Activated CD4-positive, alpha-beta T cell treated with anti-CD3 and anti-CD28 coated beads, Interleukin-2, Interleukin-4, amounts not matched to agents 100 ng/mL and 50 ng/mL, durations not matched to agents 16 hours and 8 hours (primary cell): ENCODE results near the gene PRDM7.
A peak's percentile ranks its signal among the peaks of the same experiment; 100 is the strongest.
"Not testable (repeated sequence)": the region's sequence is repeated elsewhere in the genome, so short reads cannot be mapped to it uniquely, and the experiment has no call there.

Source experiments
- DNase-seq: peaks from one replicate; pipeline ENCODE4 v3.0.0-alpha.2; 2020; ENCODE audit warnings: low spot score

Gene PRDM7

GRCh38 chr16:90077240-90077756 is at the start of gene PRDM7:
Gene PRDM7, minus strand, starts transcription at chr16:90077331. Its CDS starts 1,421 bp downstream, at chr16:90075910.
- peak; percentile 98 for DNase-seq

- DNase-seq = not testable (repeated sequence)
Observed at GRCh38 chr16:90121846-90122245, 44.7 kb upstream of the PRDM7 start.

- DNase-seq = not testable (repeated sequence)
Observed at GRCh38 chr16:90107617-90108016, 30.5 kb upstream of the PRDM7 start.

GRCh38 chr16:90107060-90107459 is 29.9 kb upstream of the PRDM7 start:
- not testable (repeated sequence) for DNase-seq

GRCh38 chr16:90106271-90106670 is 29.1 kb upstream of the PRDM7 start:
- DNase-seq = peak; percentile 77

- DNase-seq = not testable (repeated sequence)
Observed at GRCh38 chr16:90104725-90105124, 27.6 kb upstream of the PRDM7 start.

- not testable (repeated sequence) for DNase-seq
Observed at GRCh38 chr16:90102086-90102884, 25.2 kb upstream of the PRDM7 start.

- DNase-seq = not testable (repeated sequence)
Observed at GRCh38 chr16:90101332-90101731, 24.2 kb upstream of the PRDM7 start.

- not testable (repeated sequence) for DNase-seq
Observed at GRCh38 chr16:90100790-90101189, 23.7 kb upstream of the PRDM7 start.

GRCh38 chr16:90100229-90100628 is 23.1 kb upstream of the PRDM7 start:
- DNase-seq = not testable (repeated sequence)

GRCh38 chr16:90098936-90099335 is 21.8 kb upstream of the PRDM7 start:
- not testable (repeated sequence) for DNase-seq

- not testable (repeated sequence) for DNase-seq
Observed at GRCh38 chr16:90097010-90097684, 20.0 kb upstream of the PRDM7 start.

GRCh38 chr16:90094791-90095190 is 17.7 kb upstream of the PRDM7 start:
- not testable (repeated sequence) for DNase-seq

- not testable (repeated sequence) for DNase-seq
Observed at GRCh38 chr16:90094296-90094695, 17.2 kb upstream of the PRDM7 start.

- DNase-seq = not testable (repeated sequence)
Observed at GRCh38 chr16:90093799-90094198, 16.7 kb upstream of the PRDM7 start.

- not testable (repeated sequence) for DNase-seq
Observed at GRCh38 chr16:90092781-90093180, 15.7 kb upstream of the PRDM7 start.

- DNase-seq = no peak
Observed at GRCh38 chr16:90084215-90084950, 7.3 kb upstream of the PRDM7 start.

GRCh38 chr16:90083139-90083538 is 6.0 kb upstream of the PRDM7 start:
- DNase-seq = peak; percentile 15

GRCh38 chr16:90081606-90081970 is 4.5 kb upstream of the PRDM7 start:
- no peak for DNase-seq

GRCh38 chr16:90078579-90078895 is 1.4 kb upstream of the PRDM7 start:
- no peak for DNase-seq

GRCh38 chr16:90077757-90078578 is 837 bp upstream of the PRDM7 start:
- peak; percentile 33 for DNase-seq
